Measurements from ENCODE around the gene CCDC40. TPM values are rescaled to one million over a fixed set of nuclear protein-coding genes. Genes with fewer than 3 reads are reported as not detected.

Gene CCDC40
- total RNA-seq, 4 donors from 2014 or later, result 6.7 to 17.3 (median 9.4) TPM

DNA sequence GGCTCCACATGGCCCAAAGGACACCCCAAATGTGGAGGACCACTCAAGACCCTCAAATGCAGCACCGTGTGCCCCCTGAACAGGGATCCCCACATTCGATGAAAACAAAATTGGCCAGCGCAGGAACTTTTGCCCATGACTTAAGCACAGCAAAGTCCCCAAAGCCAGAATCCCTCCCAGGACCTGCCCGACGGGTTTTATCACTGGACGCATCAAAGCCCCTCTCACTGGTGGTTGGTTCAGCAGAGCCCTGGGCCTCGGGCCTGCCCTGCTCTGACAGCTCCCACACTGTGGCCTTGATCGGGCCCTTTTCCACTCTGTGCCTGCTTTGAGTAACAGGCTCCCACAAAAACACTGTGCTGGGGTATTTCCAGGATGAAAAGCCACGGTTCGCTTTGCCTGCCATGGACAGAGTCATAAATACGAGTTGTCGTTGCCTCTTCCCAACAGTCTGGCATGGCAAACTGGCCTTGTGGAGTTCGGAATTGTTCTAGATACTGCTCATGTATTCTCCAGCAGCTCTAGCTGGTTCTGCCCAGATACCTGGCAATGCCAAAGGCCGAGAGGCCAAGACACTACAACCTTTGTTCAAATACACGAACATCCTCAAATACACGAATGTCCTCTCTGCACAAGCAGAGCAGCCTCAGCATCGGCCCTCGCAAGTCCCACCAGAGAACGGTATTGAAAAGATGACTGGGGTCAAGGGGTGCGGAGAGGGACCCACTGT, 47.2 kb upstream of the CCDC40 start:
- intact Hi-C loops (cut with DNase I), result no loop called here
- peaks cover 22 to 50% of the 10 kb centered on the region in 2 donors for H3K4me1 ChIP-seq
- H3K27ac ChIP-seq, result no peak overlapping the region
- no peaks in the 10 kb centered on the region for H3K36me3 ChIP-seq
- no peaks in the 10 kb centered on the region for H3K9me3 ChIP-seq
- no peaks in the 10 kb centered on the region for H3K27me3 ChIP-seq
- TF ChIP-seq, protein P1, sequence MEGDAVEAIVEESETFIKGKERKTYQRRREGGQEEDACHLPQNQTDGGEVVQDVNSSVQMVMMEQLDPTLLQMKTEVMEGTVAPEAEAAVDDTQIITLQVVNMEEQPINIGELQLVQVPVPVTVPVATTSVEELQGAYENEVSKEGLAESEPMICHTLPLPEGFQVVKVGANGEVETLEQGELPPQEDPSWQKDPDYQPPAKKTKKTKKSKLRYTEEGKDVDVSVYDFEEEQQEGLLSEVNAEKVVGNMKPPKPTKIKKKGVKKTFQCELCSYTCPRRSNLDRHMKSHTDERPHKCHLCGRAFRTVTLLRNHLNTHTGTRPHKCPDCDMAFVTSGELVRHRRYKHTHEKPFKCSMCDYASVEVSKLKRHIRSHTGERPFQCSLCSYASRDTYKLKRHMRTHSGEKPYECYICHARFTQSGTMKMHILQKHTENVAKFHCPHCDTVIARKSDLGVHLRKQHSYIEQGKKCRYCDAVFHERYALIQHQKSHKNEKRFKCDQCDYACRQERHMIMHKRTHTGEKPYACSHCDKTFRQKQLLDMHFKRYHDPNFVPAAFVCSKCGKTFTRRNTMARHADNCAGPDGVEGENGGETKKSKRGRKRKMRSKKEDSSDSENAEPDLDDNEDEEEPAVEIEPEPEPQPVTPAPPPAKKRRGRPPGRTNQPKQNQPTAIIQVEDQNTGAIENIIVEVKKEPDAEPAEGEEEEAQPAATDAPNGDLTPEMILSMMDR (IDR thresholded peaks at IDR 0.05), result no peak
- no peak for TF ChIP-seq POLR2A (IDR thresholded peaks at IDR 0.05)
- 91 to 93% methylated on average over 19 to 20 of the region's 20 CpGs for WGBS, 2 donors
- H3K4me3 ChIP-seq (replicated peaks in 1 of 3), result no peak overlapping the region
- no peak for DNase-seq

DNA sequence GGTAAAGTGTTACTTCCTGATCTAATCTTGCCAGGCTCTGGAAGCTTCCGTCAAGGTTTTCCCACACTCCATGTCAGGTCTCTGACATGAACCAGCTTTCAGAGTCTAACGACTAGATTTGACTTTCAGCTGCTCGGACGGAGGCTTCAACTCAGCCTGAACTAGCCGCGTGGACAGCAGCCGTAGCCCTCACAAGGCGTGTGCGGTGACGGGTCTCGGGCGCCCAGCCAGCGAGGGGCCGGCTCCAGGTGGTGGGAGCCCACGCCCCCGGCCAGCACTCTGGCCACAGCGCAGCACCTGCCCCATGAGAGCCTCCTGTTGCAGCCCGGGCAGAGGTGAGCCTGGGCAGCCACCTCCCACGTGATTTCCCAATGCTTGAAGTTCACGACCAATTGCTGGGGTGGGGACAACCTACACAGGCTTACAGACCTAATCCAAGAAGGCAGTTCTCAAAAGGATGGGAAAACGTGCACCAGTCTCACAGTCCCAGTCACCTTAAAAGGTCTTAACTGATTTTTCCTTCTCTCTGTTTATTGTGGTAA, 46.3 kb upstream of the CCDC40 start:
- H3K9me3 ChIP-seq, result no peaks in the 10 kb centered on the region
- WGBS, 2 donors, result 84 to 87% methylated on average over 15 to 18 of the region's 21 CpGs
- H3K27me3 ChIP-seq, result no peaks in the 10 kb centered on the region
- H3K4me1 ChIP-seq, result peaks cover 22 to 50% of the 10 kb centered on the region in 2 donors
- no peak for DNase-seq
- TF ChIP-seq, protein P1 (IDR thresholded peaks at IDR 0.05), result no peak
- TF ChIP-seq POLR2A (IDR thresholded peaks at IDR 0.05), result no peak
- H3K36me3 ChIP-seq, result no peaks in the 10 kb centered on the region
- intact Hi-C loops (cut with DNase I), result loop anchor here (5.0 kb wide), 1 partner anchor 203 kb away; no protein-coding TSS in a partner anchor
- no peak overlapping the region for H3K4me3 ChIP-seq (replicated peaks in 1 of 3)
- no peak overlapping the region for H3K27ac ChIP-seq

DNA sequence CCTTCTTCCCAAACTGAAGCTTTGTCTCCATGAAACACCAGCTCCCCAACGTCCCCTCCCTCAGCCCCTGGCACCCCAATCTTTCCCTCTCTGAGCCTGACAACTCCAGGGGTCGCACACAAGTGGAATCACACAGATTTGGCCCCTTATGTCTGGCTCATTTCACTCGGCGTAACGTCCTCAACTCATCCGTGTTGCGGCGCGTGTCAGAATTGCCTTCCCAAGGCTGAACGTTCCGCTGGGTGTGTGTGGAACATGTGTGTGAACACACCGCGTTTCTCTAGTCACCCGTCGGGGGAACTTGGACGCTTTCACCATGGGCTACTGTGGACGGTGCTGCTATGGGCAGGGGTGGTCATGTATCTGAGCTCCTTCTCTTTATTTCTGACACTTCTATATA, 45.7 kb upstream of the CCDC40 start:
- DNase-seq, result no peak
- TF ChIP-seq POLR2A (IDR thresholded peaks at IDR 0.05), result no peak
- TF ChIP-seq, protein P1 (IDR thresholded peaks at IDR 0.05), result no peak
- no peaks in the 10 kb centered on the region for H3K36me3 ChIP-seq
- intact Hi-C loops (cut with DNase I), result loop anchor here (5.0 kb wide), 1 partner anchor 203 kb away; no protein-coding TSS in a partner anchor
- H3K9me3 ChIP-seq, result no peaks in the 10 kb centered on the region
- WGBS, 2 donors, result 91 to 92% methylated on average over 17 of the region's 17 CpGs
- no peaks in the 10 kb centered on the region for H3K27me3 ChIP-seq
- peaks cover 22 to 50% of the 10 kb centered on the region in 2 donors for H3K4me1 ChIP-seq
- H3K4me3 ChIP-seq (replicated peaks in 1 of 3), result no peak overlapping the region
- H3K27ac ChIP-seq, result no peak overlapping the region

DNA sequence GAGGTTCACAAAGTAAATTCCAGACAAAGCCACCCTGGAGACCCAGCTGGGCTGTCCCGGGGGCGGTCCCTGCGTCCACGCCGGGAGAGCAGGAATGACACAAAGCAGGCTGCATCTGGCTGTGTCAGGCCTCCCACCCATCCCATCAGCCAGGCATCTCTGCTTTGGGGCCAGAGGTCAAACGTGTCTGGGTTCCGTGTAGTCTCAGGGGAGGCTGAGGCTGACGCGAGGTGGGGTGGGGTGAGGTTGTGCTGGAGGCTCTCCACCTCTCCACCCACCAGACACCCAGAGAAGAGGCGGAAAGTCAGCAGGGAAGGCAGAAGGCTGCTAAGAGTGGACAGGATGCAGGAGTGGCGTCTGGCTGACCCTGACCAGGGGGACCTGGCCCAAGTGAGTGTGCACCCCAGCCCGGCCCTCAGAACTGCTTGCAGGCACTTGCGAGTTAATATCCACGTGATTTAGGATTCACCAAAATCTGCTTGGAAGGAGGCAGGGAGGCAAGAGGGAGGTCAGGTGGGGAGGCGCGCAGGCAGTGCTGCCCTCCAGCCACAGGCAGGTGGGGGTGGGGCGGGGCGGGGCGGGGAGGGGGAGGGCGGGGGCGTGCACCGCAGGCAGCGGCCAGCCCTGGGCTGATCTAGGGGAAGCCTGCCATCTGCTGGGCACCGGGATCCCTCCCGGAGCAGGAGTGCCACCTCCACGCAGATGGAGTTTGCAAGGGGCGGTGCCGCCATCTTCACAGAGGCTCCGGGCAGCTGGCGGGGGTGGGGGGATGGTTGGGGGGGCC, 45.1 kb upstream of the CCDC40 start:
- WGBS, 2 donors, result 37 to 47% methylated on average over 14 to 18 of the region's 30 CpGs
- Histone ChIP-seq H3K27ac (no peak overlapping the region), H3K4me3 (replicated peaks in 1 of 3) (no peak overlapping the region)

More for the DNA sequence above, 45.1 kb upstream of the CCDC40 start:
- no peaks in the 10 kb centered on the region for H3K9me3 ChIP-seq
- no peaks in the 10 kb centered on the region for H3K36me3 ChIP-seq
- H3K27me3 ChIP-seq, result no peaks in the 10 kb centered on the region
- intact Hi-C loops (cut with DNase I), result loop anchor here (5.0 kb wide), 1 partner anchor 204 kb away; no protein-coding TSS in a partner anchor
- peak; percentile 84 to 86 for DNase-seq
- peaks cover 22 to 50% of the 10 kb centered on the region in 2 donors for H3K4me1 ChIP-seq
- no peak for TF ChIP-seq POLR2A (IDR thresholded peaks at IDR 0.05)
- TF ChIP-seq, protein P1 (IDR thresholded peaks at IDR 0.05), result peak in 3 of 6 experiments; percentile 26 to 84 (median 47)

All from thyroid gland (tissue), 4 donors.